Dermis blood vessel endothelial cell (primary cell): ENCODE data around the gene HNRNPR. TPM values are rescaled to one million over a fixed set of nuclear protein-coding genes. Genes with fewer than 3 reads are reported as not detected.
A peak's percentile ranks its signal among the peaks of the same experiment; 100 is the strongest.
"Not testable (repeated sequence)": the region's sequence is repeated elsewhere in the genome, so short reads cannot be mapped to it uniquely, and the experiment has no call there.

Experiments used
- DNase-seq: peaks from one replicate; pipeline ENCODE4 v3.0.0; 2010
- total RNA-seq: library from RNA; depleted of rRNA; stranded (reverse); fragments of >200 nt; gene quantifications from 2 replicates; pipeline ENCODE4 v1.2.3, GENCODE V29; 2014

HNRNPR gene
- 65.7 and 133 TPM in 2 replicates for total RNA-seq

- DNase-seq, result peak; percentile 100
Observed at GRCh38 chr1:23344111-23344986, at the start of gene HNRNPR. HNRNPR (minus strand) TSS chr1:23344284; CDS start chr1:23341008, 3,276 bp downstream.

- DNase-seq, result peak; percentile 75
Observed at GRCh38 chr1:23393706-23394105, 49.6 kb upstream of the HNRNPR start.

GRCh38 chr1:23392125-23392855, 48.2 kb upstream of the HNRNPR start:
- DNase-seq, result no peak

- no peak for DNase-seq
Observed at GRCh38 chr1:23389837-23390321, 45.8 kb upstream of the HNRNPR start.

- no peak for DNase-seq
Observed at GRCh38 chr1:23387494-23387893, 43.4 kb upstream of the HNRNPR start.

- DNase-seq, result peak; percentile 66
Observed at GRCh38 chr1:23385119-23385621, 41.1 kb upstream of the HNRNPR start.

GRCh38 chr1:23384312-23385058, 40.4 kb upstream of the HNRNPR start:
- DNase-seq, result peak; percentile 67

- DNase-seq, result peak; percentile 51
Observed at GRCh38 chr1:23383577-23384311, 39.7 kb upstream of the HNRNPR start.

DNA sequence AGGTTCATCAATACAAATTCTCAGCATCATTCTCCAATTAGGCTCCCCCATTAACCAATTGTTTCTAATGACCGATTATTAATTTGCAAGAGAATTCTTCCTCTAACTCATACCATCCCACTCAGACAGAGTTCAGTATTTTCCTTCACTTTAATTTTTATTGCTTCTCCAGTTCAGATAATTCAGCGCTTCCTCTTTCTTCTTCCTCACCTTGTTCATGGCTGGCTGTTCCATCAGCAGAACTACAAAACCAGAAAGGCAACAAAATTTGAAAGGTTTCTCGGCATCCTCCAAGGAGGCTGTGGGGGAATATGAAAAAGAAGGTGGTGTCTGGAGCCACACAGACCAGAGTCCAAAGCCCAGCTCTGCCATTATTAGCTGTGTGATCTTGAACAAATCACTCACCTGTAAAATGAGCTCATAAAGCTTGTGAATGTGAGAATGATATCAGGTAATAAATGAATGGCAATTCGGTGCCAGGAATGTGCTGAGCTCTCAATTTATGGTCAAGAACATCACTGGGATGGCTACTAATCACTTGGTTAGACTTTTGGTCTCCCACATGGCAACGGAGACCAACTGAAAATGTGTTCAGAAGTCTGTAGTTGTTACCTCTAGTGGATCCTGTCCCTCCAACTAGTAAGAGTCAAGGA, 37.3 kb upstream of the HNRNPR start:
- no peak for DNase-seq

GRCh38 chr1:23380719-23381118, 36.6 kb upstream of the HNRNPR start:
- no peak for DNase-seq

DNA sequence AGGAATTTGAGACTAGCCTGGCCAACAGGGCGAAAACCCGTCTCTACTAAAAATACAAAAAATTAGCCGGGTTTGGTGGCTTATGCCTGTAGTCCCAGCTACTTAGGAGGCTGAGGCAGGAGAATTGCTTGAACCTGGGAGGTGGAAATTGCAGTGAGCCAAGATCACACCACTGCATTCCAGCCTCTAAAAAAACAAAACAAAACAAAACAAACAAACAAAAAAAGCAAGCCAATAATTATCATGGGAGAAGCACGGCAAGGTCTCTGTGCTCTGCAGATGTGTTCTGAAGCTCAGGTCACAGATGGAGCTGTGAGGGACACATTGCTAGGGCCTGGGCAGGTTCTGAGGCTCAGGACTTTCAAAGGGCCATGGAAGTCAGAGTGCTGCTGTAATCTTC, 36.2 kb upstream of the HNRNPR start:
- not testable (repeated sequence) for DNase-seq

- peak; percentile 71 for DNase-seq
Observed at GRCh38 chr1:23376890-23377811, 33.1 kb upstream of the HNRNPR start.

DNA sequence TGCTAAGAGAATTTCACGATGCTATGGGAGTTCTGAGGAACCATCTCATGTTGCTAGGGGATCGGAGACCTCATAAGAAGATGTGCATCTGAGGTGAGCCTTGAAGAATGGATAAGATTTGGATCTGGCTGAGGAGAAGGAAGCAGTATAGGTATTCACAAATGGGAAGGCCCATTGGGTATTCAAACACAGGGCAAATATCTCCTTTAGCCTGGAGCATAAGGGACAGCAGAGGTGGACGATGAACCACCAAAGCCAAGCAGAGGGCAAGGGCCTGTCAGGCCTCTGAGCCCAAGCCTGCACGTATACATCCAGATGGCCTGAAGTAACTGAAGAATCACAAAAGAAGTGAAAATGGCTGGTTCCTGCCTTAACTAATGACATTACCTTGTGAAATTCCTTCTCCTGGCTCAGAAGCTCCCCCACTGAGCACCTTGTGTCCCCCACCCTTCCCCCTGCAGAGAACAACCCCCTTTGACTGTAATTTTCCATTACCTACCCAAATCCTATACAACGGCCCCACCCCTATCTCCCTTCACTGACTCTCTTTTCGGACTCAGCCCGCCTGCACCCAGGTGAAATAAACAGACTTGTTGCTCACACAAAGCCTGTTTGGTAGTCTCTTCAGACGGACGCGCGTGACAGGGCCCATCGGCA, 30.1 kb upstream of the HNRNPR start:
- not testable (repeated sequence) for DNase-seq

DNA sequence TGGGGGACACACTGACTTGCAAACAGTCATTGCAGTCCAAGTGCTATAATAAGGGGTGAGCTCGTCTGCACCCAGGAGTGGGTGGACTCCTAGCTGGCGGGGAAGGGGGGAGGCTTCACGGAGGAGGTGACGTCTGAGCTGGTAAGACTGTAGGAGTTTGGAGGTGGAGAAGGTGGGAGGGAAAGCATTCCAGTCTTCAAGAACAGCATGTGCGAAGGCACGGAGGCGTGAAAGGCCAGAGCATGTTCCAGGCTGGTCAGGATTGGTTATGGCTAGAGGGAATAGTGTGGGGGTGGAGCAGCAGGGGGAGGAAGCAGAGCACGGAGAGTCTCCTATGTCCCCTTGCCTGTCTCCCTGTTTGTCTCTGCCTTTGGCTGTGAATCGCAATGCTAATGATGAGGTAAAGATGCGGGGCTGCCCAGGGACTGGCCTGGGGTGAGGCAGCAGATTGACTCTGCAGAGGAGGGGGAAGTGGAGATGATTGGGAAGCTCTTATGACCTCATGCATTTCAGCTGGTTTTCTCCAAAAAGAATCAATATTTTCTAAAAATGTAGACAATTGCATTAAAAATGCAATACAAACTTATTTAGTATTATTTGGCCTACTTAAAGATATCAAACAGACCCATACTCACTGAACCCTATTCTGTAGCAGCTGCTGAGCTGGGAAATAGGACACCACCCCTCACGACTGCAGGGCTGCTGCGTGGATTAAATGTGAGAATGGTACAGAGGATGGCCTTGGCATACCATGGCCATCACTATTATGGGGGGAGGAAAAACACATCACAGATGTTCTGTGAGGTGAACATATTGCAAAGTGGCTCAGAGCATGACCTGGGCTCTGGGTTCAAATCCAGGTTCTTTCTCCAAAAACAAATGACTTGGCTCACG, 28.1 kb upstream of the HNRNPR start:
- DNase-seq, result peak; percentile 3

- DNase-seq, result peak; percentile 84
Observed at GRCh38 chr1:23370709-23371584, 26.9 kb upstream of the HNRNPR start.

- DNase-seq, result peak; percentile 57
Observed at GRCh38 chr1:23370330-23370708, 26.2 kb upstream of the HNRNPR start.

DNA sequence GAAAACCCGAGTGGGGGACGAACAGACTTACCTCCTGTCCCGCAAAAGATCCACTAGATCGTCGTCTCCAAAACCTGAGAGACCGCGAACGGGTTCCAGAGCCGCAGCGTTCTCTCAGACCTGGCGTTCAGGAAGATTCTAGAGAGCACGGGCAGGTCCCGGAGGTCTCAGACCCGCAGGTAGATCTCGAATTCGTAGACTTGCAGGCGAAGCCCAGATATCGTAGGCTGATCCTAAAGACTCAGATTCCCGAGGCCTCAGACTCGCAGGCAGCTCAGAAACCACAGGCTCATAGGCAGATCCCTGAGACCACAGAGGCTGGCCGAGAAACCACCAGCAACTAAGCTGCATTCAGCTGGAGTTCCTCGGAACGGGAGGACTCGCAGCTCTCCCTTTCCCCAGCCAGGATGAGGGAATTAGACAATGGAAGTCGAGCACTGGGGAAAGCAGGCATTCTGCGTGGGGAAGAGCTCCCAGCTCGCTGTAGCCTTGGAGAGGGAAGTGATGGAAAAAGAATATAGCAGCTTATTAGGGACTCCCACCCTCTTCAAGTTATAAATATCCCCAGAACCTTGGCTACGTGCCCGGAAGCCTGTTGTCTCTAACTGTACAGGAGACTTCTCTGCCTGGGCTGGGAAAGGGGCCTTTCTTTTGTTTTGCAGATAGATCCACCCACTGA, 25.4 kb upstream of the HNRNPR start, which contains the start of gene ZNF436:
Gene ZNF436, minus strand, starts transcription at position 502 of the 679 bp plus-strand sequence. CDS start 1,831 bp downstream, outside the sequence.
- DNase-seq, result peak; percentile 94
